Hepatocyte (in vitro differentiated cells): ENCODE data around the gene FBXO11.
"Not testable (repeated sequence)": the region's sequence is repeated elsewhere in the genome, so short reads cannot be mapped to it uniquely, and the experiment has no call there.

Experiments used
- EZH2 ChIP-seq: fragments of 200-600 bp; sonication (generic); IDR thresholded peaks from 2 replicates; pipeline ENCODE4 v1.6.1; 2016; ENCODE audit warnings: antibody characterized with exemption, mild to moderate bottlenecking, borderline replicate concordance
- TF ChIP-seq, protein P1 (sequence below): fragments of 200-600 bp; sonication (generic); IDR thresholded peaks from 2 replicates; pipeline ENCODE4 v1.5.1; 2016; ENCODE audit warnings: antibody characterized with exemption, mild to moderate bottlenecking; ENCODE audit not compliant: poor library complexity

DNA sequence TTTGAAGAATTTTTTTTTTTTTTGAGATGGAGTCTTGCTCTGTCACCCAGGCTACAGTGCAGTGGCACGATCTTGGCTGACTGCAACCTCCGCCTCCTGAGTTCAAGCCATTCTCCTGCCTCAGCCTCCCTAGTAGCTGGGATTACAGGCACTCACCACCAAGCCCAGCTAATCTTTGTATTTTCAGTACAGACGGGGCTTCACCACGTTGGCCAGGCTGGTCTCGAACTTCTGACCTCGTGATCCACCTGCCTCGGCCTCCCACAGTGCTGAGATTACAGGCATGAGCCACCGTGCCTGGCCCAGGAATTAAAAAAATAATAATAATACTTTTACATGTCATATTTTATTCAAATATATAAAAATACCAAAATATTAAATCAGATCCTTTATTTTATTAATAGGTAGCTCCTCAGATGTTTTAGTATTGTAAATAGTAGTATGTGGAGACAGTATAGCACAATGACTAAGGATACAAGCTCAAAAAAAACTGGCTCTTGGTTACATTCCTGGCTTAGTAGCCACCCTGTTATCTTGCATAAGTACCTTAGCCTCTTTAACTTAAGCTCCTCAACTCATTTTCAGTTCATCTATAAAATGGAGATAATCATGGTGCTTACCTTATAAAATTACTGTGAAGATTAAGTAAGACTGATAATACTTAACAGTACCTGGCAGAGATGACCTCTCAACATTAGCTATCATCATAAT is 53.1 kb downstream of the FBXO11 start:
- TF ChIP-seq, protein P1, sequence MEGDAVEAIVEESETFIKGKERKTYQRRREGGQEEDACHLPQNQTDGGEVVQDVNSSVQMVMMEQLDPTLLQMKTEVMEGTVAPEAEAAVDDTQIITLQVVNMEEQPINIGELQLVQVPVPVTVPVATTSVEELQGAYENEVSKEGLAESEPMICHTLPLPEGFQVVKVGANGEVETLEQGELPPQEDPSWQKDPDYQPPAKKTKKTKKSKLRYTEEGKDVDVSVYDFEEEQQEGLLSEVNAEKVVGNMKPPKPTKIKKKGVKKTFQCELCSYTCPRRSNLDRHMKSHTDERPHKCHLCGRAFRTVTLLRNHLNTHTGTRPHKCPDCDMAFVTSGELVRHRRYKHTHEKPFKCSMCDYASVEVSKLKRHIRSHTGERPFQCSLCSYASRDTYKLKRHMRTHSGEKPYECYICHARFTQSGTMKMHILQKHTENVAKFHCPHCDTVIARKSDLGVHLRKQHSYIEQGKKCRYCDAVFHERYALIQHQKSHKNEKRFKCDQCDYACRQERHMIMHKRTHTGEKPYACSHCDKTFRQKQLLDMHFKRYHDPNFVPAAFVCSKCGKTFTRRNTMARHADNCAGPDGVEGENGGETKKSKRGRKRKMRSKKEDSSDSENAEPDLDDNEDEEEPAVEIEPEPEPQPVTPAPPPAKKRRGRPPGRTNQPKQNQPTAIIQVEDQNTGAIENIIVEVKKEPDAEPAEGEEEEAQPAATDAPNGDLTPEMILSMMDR, result not testable (repeated sequence)
- not testable (repeated sequence) for TF ChIP-seq EZH2
